ENCODE data around the gene MMP27. TPM values are rescaled to one million over a fixed set of nuclear protein-coding genes. Genes with fewer than 3 reads are reported as not detected.
A peak's percentile ranks its signal among the peaks of the same experiment; 100 is the strongest.

MMP27 gene
- total RNA-seq, 1 donor from 2014 or later: not detected

- Mint-ChIP-seq H3K27ac (no peak overlapping the region), H3K4me1 (ENCODE audit: unreplicated experiment) (no peaks in the 10 kb centered on the region), H3K36me3 (no peaks in the 10 kb centered on the region), H3K4me3 (no peak overlapping the region), H3K27me3 (no peaks in the 10 kb centered on the region), H3K9me3 (no peaks in the 10 kb centered on the region)
- no peak for DNase-seq (ENCODE audit: extremely low spot score, unreplicated experiment)
- TF ChIP-seq, protein P1, sequence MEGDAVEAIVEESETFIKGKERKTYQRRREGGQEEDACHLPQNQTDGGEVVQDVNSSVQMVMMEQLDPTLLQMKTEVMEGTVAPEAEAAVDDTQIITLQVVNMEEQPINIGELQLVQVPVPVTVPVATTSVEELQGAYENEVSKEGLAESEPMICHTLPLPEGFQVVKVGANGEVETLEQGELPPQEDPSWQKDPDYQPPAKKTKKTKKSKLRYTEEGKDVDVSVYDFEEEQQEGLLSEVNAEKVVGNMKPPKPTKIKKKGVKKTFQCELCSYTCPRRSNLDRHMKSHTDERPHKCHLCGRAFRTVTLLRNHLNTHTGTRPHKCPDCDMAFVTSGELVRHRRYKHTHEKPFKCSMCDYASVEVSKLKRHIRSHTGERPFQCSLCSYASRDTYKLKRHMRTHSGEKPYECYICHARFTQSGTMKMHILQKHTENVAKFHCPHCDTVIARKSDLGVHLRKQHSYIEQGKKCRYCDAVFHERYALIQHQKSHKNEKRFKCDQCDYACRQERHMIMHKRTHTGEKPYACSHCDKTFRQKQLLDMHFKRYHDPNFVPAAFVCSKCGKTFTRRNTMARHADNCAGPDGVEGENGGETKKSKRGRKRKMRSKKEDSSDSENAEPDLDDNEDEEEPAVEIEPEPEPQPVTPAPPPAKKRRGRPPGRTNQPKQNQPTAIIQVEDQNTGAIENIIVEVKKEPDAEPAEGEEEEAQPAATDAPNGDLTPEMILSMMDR (conservative IDR thresholded peaks at IDR 0.05): no peak
These were observed 35.9 kb downstream of the MMP27 start for GRCh38 chr11:102669664-102670063.

- Mint-ChIP-seq H3K4me1 (ENCODE audit: unreplicated experiment) (no peaks in the 10 kb centered on the region), H3K9me3 (no peaks in the 10 kb centered on the region), H3K36me3 (no peaks in the 10 kb centered on the region), H3K27ac (no peak overlapping the region), H3K27me3 (peaks cover 3% of the 10 kb centered on the region), H3K4me3 (no peak overlapping the region)
- TF ChIP-seq, protein P1 (conservative IDR thresholded peaks at IDR 0.05): peak; percentile 88
- no peak for DNase-seq (ENCODE audit: extremely low spot score, unreplicated experiment)
These were observed 39.1 kb downstream of the MMP27 start for GRCh38 chr11:102666331-102666957.

GRCh38 chr11:102664001-102664752 lies 41.4 kb downstream of the MMP27 start:
- peaks cover 3% of the 10 kb centered on the region for H3K27me3 Mint-ChIP-seq
- H3K9me3 Mint-ChIP-seq: no peaks in the 10 kb centered on the region
- H3K36me3 Mint-ChIP-seq: no peaks in the 10 kb centered on the region
- H3K27ac Mint-ChIP-seq: no peak overlapping the region
- TF ChIP-seq, protein P1 (conservative IDR thresholded peaks at IDR 0.05): peak; percentile 32
- H3K4me1 Mint-ChIP-seq (ENCODE audit: unreplicated experiment): no peaks in the 10 kb centered on the region
- no peak for DNase-seq (ENCODE audit: extremely low spot score, unreplicated experiment)
- no peak overlapping the region for H3K4me3 Mint-ChIP-seq

DNA sequence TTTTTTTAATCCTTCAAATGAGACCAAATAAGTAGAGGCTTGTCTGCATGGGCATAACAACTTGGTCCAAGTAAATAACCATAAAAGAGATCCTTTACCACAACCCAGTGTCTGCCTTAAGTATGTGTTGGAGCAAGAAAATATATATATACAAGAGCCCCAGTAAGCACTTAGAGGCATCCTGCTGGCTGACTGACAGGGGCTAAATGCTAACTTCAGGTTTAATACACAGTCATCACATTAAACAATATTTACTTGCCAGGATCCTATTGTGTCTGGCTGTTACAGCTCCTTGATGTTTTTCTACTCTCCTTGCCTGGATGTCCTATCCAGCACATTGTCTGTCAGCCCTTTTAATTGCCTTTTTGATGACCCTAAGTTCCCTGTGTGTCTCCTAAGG lies 43.0 kb downstream of the MMP27 start:
- TF ChIP-seq, protein P1 (conservative IDR thresholded peaks at IDR 0.05): no peak
- Mint-ChIP-seq H3K27me3 (peaks cover 3% of the 10 kb centered on the region), H3K36me3 (no peaks in the 10 kb centered on the region)

GRCh38 chr11:102661040-102661439 lies 44.5 kb downstream of the MMP27 start:
- TF ChIP-seq, protein P1 (conservative IDR thresholded peaks at IDR 0.05): no peak
- Mint-ChIP-seq H3K27ac (no peak overlapping the region), H3K36me3 (no peaks in the 10 kb centered on the region), H3K4me1 (ENCODE audit: unreplicated experiment) (no peaks in the 10 kb centered on the region), H3K9me3 (no peaks in the 10 kb centered on the region), H3K4me3 (no peak overlapping the region), H3K27me3 (peaks cover 3% of the 10 kb centered on the region)
- no peak for DNase-seq (ENCODE audit: extremely low spot score, unreplicated experiment)

More for the DNA sequence above, 43.0 kb downstream of the MMP27 start:
- H3K4me3 Mint-ChIP-seq: no peak overlapping the region
- H3K4me1 Mint-ChIP-seq (ENCODE audit: unreplicated experiment): no peaks in the 10 kb centered on the region
- no peak for DNase-seq (ENCODE audit: extremely low spot score, unreplicated experiment)
- no peaks in the 10 kb centered on the region for H3K9me3 Mint-ChIP-seq
- no peak overlapping the region for H3K27ac Mint-ChIP-seq

Data from type B pancreatic cell (in vitro differentiated cells).